K562 (cell line): Measurements from ENCODE around the gene SPTAN1. TPM values are rescaled to one million over a fixed set of nuclear protein-coding genes. Genes with fewer than 3 reads are reported as not detected.

ENCODE experiments used
- CTBP1 ChIP-seq: fragments of 450-650 bp; IDR thresholded peaks from 2 replicates; pipeline ENCODE4 v1.6.1; 2016; ENCODE audit warnings: borderline replicate concordance
- FOS ChIP-seq: IDR thresholded peaks from 3 replicates; pipeline ENCODE4 v1.6.1; 2011; ENCODE audit not compliant: insufficient read length; ENCODE audit errors: extremely low read depth
- HIVEP1 ChIP-seq: fragments of 250-450 bp; sonication (Bioruptor Pico); IDR thresholded peaks from 2 replicates; pipeline ENCODE4 v1.4.0; 2020; ENCODE audit warnings: mild to moderate bottlenecking
- PCBP1 ChIP-seq: fragments of 200-400 bp; formaldehyde crosslinking; IDR thresholded peaks from 2 replicates; pipeline ENCODE4 v1.6.1; 2018; ENCODE audit warnings: mild to moderate bottlenecking, low read depth, low read length; ENCODE audit not compliant: poor library complexity, severe bottlenecking
- SIX5 ChIP-seq, 2 experiments: IDR thresholded peaks; 2 replicates each; pipeline ENCODE4 v1.6.1; 2011; ENCODE audit warnings: low read length in 2 of 2, borderline replicate concordance in 1 of 2, low read depth in 1 of 2, mild to moderate bottlenecking in 1 of 2, moderate library complexity in 1 of 2; ENCODE audit not compliant: insufficient read depth in 1 of 2
- ZNF778 ChIP-seq: fragments of 450-650 bp; formaldehyde crosslinking; IDR thresholded peaks from 2 replicates; pipeline ENCODE4 v1.4.0; 2020; ENCODE audit warnings: mild to moderate bottlenecking, moderate library complexity
- polyA plus RNA-seq, 8 experiments: library from polyadenylated mRNA; depleted of rRNA in 4 of 8; stranded (reverse) in 5 of 8; unstranded in 3 of 8; fragments of >200 nt; fragmentation: Nextera tagmentation in 2 of 8; fragmentation: Illumina TruSeq in 1 of 8; extraction: Ambion mirVana in 2 of 8; extraction: Trizol in 1 of 8; gene quantifications; 2 replicates each; pipeline versions ENCODE4 v1.2.1 to v1.2.3, GENCODE V29; 2011 to 2014; ENCODE audit warnings: inconsistent platforms in 1 of 8, missing spikeins in 1 of 8
- total RNA-seq, 7 experiments: library from RNA; depleted of rRNA in 6 of 7; stranded (reverse); fragments of >200 nt in 6 of 7; fragmentation: Illumina TruSeq in 2 of 7; extraction: Trizol in 2 of 7; gene quantifications; 2 replicates each; pipeline versions ENCODE4 v1.2.1 to v1.2.3, GENCODE V29; 2011 to 2021; ENCODE audit warnings: low replicate concordance in 1 of 7
- TF ChIP-seq, protein P1 (sequence below): sonication (generic); formaldehyde crosslinking; IDR thresholded peaks from 2 replicates; pipeline ENCODE4 v1.8.0; 2022; ENCODE audit warnings: mild to moderate bottlenecking, low read depth, missing genetic modification reagents
- TF ChIP-seq, protein P2 (sequence below): fragments of 250-450 bp; sonication (Bioruptor Pico); IDR thresholded peaks from 2 replicates; pipeline ENCODE4 v1.5.0; 2020; ENCODE audit warnings: mild to moderate bottlenecking
- TF ChIP-seq, protein P3 (sequence below): fragments of 450-650 bp; IDR thresholded peaks from 2 replicates; pipeline ENCODE4 v1.6.1; 2016; ENCODE audit warnings: mild to moderate bottlenecking, moderate library complexity
- TF ChIP-seq, protein P4 (sequence below): fragments of 450-650 bp; formaldehyde crosslinking; IDR thresholded peaks from 2 replicates; pipeline ENCODE4 v1.4.0; 2022; ENCODE audit warnings: missing genetic modification characterization

SPTAN1 gene
- total and polyA plus RNA-seq, 9 of the 15 experiments (the other 6 are each of a cell fraction or from before 2014, with no cell fraction given), result 1.5 to 13.5 (median 6.8) TPM

DNA sequence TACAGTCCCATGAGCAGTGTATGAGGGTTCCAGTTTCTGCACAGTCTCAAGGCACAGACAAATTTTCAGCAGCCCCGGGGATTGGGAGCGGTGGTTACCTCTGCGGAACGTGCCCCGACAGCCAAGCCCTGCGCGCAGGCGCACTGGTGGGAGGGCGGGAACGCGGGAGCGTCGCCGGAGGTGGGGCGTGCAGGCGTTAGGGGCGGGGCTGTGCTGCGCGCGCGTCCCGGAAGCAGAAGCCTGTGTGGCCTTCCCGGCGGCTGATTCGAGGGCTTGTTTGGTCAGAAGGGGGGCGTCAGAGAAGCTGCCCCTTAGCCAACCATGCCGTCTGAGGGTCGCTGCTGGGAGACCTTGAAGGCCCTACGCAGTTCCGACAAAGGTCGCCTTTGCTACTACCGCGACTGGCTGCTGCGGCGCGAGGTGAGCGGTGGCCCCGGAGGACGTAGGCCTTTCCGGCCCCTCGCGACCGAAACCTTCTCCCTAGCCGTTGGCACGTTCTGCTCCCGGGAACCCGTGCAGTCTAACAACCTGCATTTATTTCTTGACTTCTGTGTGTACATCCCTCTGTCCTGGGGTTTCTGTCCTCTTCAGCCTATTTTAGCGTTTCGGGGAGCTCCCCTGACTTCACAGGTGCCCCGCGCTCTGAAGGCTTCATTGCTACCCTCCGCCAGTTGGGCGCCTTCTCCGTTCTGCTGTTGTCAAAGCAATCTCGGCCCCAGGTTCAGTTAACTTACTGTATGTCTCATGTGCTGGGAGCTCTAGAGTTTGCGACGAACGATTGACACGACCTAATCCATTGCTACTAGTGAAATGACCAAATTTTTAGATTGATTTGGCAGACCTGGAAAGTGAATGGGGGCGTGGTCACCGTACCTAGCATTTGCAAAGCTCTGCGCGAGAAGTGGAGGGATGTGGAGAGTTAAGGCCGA, 47.6 kb upstream of the SPTAN1 start, which contains the start of gene GLE1 (continued):
- TF ChIP-seq, protein P1, sequence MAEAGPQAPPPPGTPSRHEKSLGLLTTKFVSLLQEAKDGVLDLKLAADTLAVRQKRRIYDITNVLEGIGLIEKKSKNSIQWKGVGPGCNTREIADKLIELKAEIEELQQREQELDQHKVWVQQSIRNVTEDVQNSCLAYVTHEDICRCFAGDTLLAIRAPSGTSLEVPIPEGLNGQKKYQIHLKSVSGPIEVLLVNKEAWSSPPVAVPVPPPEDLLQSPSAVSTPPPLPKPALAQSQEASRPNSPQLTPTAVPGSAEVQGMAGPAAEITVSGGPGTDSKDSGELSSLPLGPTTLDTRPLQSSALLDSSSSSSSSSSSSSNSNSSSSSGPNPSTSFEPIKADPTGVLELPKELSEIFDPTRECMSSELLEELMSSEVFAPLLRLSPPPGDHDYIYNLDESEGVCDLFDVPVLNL (CRISPR knock-in tag), result peak; percentile 72; the same call in 1 of the 2 replicates
- TF ChIP-seq, protein P2, sequence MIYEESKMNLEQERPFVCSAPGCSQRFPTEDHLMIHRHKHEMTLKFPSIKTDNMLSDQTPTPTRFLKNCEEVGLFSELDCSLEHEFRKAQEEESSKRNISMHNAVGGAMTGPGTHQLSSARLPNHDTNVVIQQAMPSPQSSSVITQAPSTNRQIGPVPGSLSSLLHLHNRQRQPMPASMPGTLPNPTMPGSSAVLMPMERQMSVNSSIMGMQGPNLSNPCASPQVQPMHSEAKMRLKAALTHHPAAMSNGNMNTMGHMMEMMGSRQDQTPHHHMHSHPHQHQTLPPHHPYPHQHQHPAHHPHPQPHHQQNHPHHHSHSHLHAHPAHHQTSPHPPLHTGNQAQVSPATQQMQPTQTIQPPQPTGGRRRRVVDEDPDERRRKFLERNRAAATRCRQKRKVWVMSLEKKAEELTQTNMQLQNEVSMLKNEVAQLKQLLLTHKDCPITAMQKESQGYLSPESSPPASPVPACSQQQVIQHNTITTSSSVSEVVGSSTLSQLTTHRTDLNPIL (CRISPR knock-in tag), result no peak
- TF ChIP-seq SIX5 (IDR thresholded peaks at IDR 0.05; ENCODE audit: borderline replicate concordance in 1 of 2, insufficient read depth in 1 of 2, low read depth in 1 of 2, low read length in 2 of 2) (no peak), FOS (no peak), CTBP1 (peak; percentile 63; the same call in 1 of the 2 replicates), PCBP1 (no peak), ZNF778 (CRISPR knock-in tag) (no peak), HIVEP1 (CRISPR knock-in tag) (no peak)
- TF ChIP-seq, protein P3, sequence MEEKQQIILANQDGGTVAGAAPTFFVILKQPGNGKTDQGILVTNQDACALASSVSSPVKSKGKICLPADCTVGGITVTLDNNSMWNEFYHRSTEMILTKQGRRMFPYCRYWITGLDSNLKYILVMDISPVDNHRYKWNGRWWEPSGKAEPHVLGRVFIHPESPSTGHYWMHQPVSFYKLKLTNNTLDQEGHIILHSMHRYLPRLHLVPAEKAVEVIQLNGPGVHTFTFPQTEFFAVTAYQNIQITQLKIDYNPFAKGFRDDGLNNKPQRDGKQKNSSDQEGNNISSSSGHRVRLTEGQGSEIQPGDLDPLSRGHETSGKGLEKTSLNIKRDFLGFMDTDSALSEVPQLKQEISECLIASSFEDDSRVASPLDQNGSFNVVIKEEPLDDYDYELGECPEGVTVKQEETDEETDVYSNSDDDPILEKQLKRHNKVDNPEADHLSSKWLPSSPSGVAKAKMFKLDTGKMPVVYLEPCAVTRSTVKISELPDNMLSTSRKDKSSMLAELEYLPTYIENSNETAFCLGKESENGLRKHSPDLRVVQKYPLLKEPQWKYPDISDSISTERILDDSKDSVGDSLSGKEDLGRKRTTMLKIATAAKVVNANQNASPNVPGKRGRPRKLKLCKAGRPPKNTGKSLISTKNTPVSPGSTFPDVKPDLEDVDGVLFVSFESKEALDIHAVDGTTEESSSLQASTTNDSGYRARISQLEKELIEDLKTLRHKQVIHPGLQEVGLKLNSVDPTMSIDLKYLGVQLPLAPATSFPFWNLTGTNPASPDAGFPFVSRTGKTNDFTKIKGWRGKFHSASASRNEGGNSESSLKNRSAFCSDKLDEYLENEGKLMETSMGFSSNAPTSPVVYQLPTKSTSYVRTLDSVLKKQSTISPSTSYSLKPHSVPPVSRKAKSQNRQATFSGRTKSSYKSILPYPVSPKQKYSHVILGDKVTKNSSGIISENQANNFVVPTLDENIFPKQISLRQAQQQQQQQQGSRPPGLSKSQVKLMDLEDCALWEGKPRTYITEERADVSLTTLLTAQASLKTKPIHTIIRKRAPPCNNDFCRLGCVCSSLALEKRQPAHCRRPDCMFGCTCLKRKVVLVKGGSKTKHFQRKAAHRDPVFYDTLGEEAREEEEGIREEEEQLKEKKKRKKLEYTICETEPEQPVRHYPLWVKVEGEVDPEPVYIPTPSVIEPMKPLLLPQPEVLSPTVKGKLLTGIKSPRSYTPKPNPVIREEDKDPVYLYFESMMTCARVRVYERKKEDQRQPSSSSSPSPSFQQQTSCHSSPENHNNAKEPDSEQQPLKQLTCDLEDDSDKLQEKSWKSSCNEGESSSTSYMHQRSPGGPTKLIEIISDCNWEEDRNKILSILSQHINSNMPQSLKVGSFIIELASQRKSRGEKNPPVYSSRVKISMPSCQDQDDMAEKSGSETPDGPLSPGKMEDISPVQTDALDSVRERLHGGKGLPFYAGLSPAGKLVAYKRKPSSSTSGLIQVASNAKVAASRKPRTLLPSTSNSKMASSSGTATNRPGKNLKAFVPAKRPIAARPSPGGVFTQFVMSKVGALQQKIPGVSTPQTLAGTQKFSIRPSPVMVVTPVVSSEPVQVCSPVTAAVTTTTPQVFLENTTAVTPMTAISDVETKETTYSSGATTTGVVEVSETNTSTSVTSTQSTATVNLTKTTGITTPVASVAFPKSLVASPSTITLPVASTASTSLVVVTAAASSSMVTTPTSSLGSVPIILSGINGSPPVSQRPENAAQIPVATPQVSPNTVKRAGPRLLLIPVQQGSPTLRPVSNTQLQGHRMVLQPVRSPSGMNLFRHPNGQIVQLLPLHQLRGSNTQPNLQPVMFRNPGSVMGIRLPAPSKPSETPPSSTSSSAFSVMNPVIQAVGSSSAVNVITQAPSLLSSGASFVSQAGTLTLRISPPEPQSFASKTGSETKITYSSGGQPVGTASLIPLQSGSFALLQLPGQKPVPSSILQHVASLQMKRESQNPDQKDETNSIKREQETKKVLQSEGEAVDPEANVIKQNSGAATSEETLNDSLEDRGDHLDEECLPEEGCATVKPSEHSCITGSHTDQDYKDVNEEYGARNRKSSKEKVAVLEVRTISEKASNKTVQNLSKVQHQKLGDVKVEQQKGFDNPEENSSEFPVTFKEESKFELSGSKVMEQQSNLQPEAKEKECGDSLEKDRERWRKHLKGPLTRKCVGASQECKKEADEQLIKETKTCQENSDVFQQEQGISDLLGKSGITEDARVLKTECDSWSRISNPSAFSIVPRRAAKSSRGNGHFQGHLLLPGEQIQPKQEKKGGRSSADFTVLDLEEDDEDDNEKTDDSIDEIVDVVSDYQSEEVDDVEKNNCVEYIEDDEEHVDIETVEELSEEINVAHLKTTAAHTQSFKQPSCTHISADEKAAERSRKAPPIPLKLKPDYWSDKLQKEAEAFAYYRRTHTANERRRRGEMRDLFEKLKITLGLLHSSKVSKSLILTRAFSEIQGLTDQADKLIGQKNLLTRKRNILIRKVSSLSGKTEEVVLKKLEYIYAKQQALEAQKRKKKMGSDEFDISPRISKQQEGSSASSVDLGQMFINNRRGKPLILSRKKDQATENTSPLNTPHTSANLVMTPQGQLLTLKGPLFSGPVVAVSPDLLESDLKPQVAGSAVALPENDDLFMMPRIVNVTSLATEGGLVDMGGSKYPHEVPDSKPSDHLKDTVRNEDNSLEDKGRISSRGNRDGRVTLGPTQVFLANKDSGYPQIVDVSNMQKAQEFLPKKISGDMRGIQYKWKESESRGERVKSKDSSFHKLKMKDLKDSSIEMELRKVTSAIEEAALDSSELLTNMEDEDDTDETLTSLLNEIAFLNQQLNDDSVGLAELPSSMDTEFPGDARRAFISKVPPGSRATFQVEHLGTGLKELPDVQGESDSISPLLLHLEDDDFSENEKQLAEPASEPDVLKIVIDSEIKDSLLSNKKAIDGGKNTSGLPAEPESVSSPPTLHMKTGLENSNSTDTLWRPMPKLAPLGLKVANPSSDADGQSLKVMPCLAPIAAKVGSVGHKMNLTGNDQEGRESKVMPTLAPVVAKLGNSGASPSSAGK, result peak; percentile 63
- TF ChIP-seq, protein P4, sequence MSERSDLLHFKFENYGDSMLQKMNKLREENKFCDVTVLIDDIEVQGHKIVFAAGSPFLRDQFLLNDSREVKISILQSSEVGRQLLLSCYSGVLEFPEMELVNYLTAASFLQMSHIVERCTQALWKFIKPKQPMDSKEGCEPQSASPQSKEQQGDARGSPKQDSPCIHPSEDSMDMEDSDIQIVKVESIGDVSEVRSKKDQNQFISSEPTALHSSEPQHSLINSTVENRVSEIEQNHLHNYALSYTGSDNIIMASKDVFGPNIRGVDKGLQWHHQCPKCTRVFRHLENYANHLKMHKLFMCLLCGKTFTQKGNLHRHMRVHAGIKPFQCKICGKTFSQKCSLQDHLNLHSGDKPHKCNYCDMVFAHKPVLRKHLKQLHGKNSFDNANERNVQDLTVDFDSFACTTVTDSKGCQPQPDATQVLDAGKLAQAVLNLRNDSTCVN (CRISPR knock-in tag), result no peak
